ENCODE measurements around the gene MYO9B. TPM values are rescaled to one million over a fixed set of nuclear protein-coding genes. Genes with fewer than 3 reads are reported as not detected.
A peak's percentile ranks its signal among the peaks of the same experiment; 100 is the strongest.

The MYO9B gene
- total and polyA plus RNA-seq, 2 of the 13 experiments (the other 11 are each of a cell fraction or from before 2014, with no cell fraction given), result 18.0 to 18.3 TPM

DNA sequence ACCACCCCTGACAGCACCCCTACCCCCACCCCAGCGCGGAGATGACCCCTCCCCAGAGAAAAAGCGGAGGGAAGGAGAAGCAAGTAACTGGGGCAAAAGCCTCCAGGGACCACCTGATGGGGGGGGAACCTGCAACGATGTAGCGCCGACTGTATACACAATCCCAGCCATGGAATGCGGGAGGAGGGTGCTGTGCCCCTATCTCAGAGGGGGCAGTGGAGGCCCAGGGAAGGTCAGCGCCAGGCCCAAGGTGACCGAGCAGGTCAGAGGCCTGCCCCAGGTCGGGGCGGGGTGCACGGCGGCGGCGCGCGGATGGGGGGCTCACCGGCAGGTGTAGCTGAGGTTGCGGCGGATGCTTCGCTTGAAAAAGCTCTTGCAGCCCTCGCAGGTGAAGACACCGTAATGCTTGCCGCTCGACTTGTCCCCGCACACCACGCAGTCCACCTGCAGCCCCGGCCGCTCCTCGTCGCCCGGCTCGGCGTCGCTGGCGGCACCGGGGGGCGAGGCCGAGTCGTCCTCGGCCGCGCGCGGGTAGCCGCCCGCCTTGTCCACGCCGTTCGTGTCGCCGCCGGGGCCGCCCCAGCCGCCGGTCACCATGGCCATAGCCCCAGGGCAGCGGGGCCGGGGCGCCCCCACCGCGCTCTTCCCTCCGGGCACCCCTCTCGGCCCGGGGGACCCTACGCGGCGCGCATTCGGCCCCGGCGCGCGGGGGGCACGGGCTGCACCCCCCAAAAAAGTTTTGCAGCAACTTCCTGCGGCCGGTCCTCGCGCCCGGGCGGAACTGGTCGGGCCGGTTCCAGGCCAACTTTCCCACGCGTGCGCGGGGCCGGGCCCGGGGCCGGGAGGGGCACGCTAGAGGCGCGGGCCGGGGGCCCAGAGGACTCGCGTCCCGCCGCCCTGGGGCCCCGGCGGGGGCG, 169.3 kb downstream of the MYO9B start (continued):
- TF ChIP-seq, protein P1, sequence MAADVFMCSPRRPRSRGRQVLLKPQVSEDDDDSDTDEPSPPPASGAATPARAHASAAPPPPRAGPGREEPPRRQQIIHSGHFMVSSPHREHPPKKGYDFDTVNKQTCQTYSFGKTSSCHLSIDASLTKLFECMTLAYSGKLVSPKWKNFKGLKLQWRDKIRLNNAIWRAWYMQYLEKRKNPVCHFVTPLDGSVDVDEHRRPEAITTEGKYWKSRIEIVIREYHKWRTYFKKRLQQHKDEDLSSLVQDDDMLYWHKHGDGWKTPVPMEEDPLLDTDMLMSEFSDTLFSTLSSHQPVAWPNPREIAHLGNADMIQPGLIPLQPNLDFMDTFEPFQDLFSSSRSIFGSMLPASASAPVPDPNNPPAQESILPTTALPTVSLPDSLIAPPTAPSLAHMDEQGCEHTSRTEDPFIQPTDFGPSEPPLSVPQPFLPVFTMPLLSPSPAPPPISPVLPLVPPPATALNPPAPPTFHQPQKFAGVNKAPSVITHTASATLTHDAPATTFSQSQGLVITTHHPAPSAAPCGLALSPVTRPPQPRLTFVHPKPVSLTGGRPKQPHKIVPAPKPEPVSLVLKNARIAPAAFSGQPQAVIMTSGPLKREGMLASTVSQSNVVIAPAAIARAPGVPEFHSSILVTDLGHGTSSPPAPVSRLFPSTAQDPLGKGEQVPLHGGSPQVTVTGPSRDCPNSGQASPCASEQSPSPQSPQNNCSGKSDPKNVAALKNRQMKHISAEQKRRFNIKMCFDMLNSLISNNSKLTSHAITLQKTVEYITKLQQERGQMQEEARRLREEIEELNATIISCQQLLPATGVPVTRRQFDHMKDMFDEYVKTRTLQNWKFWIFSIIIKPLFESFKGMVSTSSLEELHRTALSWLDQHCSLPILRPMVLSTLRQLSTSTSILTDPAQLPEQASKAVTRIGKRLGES (CRISPR knock-in tag; IDR thresholded peaks at IDR 0.05; ENCODE audit: borderline replicate concordance), result no peak
- TF ChIP-seq PAWR (CRISPR knock-in tag; IDR thresholded peaks at IDR 0.05; ENCODE audit: borderline replicate concordance) (peak; percentile 27; the same call in 1 of the 2 replicates), PCBP2 (optimal IDR thresholded peaks at IDR 0.05; ENCODE audit: low read depth, low read length, poor library complexity, severe bottlenecking) (no peak), ZNF282 (IDR thresholded peaks at IDR 0.05; ENCODE audit: partially characterized antibody) (no peak), ZNF607 (CRISPR knock-in tag; IDR thresholded peaks at IDR 0.05; ENCODE audit: borderline replicate concordance) (no peak), SNAPC4 (CRISPR knock-in tag; IDR thresholded peaks at IDR 0.05) (no peak), ISL2 (CRISPR knock-in tag; IDR thresholded peaks at IDR 0.05) (no peak), HDAC1 (CRISPR knock-in tag; IDR thresholded peaks at IDR 0.05) (peak; percentile 38), MZF1 (CRISPR knock-in tag; IDR thresholded peaks at IDR 0.05; ENCODE audit: borderline replicate concordance) (no peak), HNF1A (IDR thresholded peaks at IDR 0.05; ENCODE audit: low read depth) (no peak), HNF1A (CRISPR knock-in tag; IDR thresholded peaks at IDR 0.05; ENCODE audit: borderline replicate concordance) (no peak)
- TF ChIP-seq, protein P2, sequence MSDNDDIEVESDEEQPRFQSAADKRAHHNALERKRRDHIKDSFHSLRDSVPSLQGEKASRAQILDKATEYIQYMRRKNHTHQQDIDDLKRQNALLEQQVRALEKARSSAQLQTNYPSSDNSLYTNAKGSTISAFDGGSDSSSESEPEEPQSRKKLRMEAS (IDR thresholded peaks at IDR 0.05), result peak; percentile 52; the same call in 1 of the 2 replicates
- TF ChIP-seq, protein P3, sequence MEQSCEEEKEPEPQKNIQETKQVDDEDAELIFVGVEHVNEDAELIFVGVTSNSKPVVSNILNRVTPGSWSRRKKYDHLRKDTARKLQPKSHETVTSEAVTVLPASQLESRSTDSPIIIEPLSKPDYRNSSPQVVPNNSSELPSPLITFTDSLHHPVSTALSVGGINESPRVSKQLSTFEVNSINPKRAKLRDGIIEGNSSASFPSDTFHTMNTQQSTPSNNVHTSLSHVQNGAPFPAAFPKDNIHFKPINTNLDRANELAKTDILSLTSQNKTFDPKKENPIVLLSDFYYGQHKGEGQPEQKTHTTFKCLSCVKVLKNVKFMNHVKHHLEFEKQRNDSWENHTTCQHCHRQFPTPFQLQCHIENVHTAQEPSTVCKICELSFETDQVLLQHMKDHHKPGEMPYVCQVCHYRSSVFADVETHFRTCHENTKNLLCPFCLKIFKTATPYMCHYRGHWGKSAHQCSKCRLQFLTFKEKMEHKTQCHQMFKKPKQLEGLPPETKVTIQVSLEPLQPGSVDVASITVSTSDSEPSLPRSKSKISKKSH (CRISPR knock-in tag; IDR thresholded peaks at IDR 0.05; ENCODE audit: borderline replicate concordance), result no peak
